A549 (cell line): Measurements from ENCODE around the gene TSSK2.

ENCODE experiments used
- CHD2 ChIP-seq: fragments of 150-350 bp; IDR thresholded peaks from 2 replicates; pipeline ENCODE4 v1.6.1; 2014; ENCODE audit warnings: low read length; ENCODE audit not compliant: partially characterized antibody
- CTCF ChIP-seq: fragments of >200 bp; sonication (Bioruptor Twin); formaldehyde crosslinking; IDR thresholded peaks from 3 replicates; pipeline ENCODE4 v1.5.1; 2016

- no peak for TF ChIP-seq CTCF
- TF ChIP-seq CHD2 = no peak
Measured at GRCh38 chr22:19086417-19086816, 44.7 kb upstream of the TSSK2 start.
